NCI-H82 (cell line): Measurements from ENCODE around the gene PFKFB2.

ENCODE experiments used
- DNase-seq: peaks from one replicate; lab custom pipeline; 2025; lab: John Stamatoyannopoulos, UW

The PFKFB2 gene

GRCh38 chr1:207052911-207053769 lies at the start of gene PFKFB2:
PFKFB2 (plus strand) TSS chr1:207053275; CDS start chr1:207054718, 1,443 bp downstream.
- DNase-seq, result peak; percentile 100

GRCh38 chr1:207004931-207005830 lies 47.9 kb upstream of the PFKFB2 start:
- DNase-seq, result peak; percentile 81

- no peak for DNase-seq
Observed at GRCh38 chr1:207006083-207006482, 47.0 kb upstream of the PFKFB2 start.

- no peak for DNase-seq
Observed at GRCh38 chr1:207006914-207007313, 46.2 kb upstream of the PFKFB2 start.

GRCh38 chr1:207007352-207008033 lies 45.6 kb upstream of the PFKFB2 start:
- DNase-seq, result no peak

GRCh38 chr1:207009182-207009850 lies 43.8 kb upstream of the PFKFB2 start:
- DNase-seq, result no peak

GRCh38 chr1:207009945-207010344 lies 43.1 kb upstream of the PFKFB2 start:
- no peak for DNase-seq

- no peak for DNase-seq
Observed at GRCh38 chr1:207010726-207011125, 42.3 kb upstream of the PFKFB2 start.

- no peak for DNase-seq
Observed at GRCh38 chr1:207013321-207014085, 39.6 kb upstream of the PFKFB2 start.

GRCh38 chr1:207014728-207015127 lies 38.3 kb upstream of the PFKFB2 start:
- DNase-seq, result no peak

- DNase-seq, result no peak
Observed at GRCh38 chr1:207015791-207016190, 37.3 kb upstream of the PFKFB2 start.

GRCh38 chr1:207017615-207018559 lies 35.2 kb upstream of the PFKFB2 start:
- DNase-seq, result no peak

GRCh38 chr1:207018707-207019106 lies 34.4 kb upstream of the PFKFB2 start:
- no peak for DNase-seq

- DNase-seq, result no peak
Observed at GRCh38 chr1:207019161-207019560, 33.9 kb upstream of the PFKFB2 start.

- DNase-seq, result no peak
Observed at GRCh38 chr1:207019661-207020060, 33.4 kb upstream of the PFKFB2 start.

GRCh38 chr1:207020065-207020708 lies 32.9 kb upstream of the PFKFB2 start:
- DNase-seq, result no peak

GRCh38 chr1:207020709-207021107 lies 32.4 kb upstream of the PFKFB2 start:
- no peak for DNase-seq

GRCh38 chr1:207021139-207021861 lies 31.8 kb upstream of the PFKFB2 start:
- no peak for DNase-seq
